Pancreas (tissue), 10 donors: Measurements from ENCODE around the gene CST5. TPM values are rescaled to one million over a fixed set of nuclear protein-coding genes. Genes with fewer than 3 reads are reported as not detected.
"Not testable (repeated sequence)": the region's sequence is repeated elsewhere in the genome, so short reads cannot be mapped to it uniquely, and the experiment has no call there.

Source experiments
- ATAC-seq, 4 donors: fragments of 200-7000 bp; cut with Tn5 transposase; one replicate each; pipeline versions ENCODE4 v1.8.0 to v1.9.1; 2020; ENCODE audit warnings: mild to moderate bottlenecking in 4 of 4, moderate library complexity in 4 of 4
- DNase-seq, 6 donors: peaks; one replicate each; pipeline ENCODE4 v3.0.0-alpha.2; 2020
- FAIRE-seq: peaks from 2 replicates; lab custom pipeline; 2012; peaks lifted over from hg19 to GRCh38; lab: Jason Lieb, UNC
- H3K27ac ChIP-seq, 4 donors: fragments of 200-600 bp; sonication (generic); 1 replicate in 3 of 4; 2 replicates in 1 of 4; pipeline versions ENCODE4 v1.5.0 to v1.8.0; 2020
- H3K27me3 ChIP-seq, 4 donors: fragments of 200-600 bp; one replicate each; pipeline ENCODE4 v1.8.0; 2021
- H3K36me3 ChIP-seq, 3 donors: fragments of 200-600 bp; sonication (generic) in 1 of 3; one replicate each; pipeline versions ENCODE4 v1.5.0 to v1.8.0; 2020 to 2021
- H3K4me1 ChIP-seq, 3 donors: fragments of 200-600 bp; one replicate each; pipeline ENCODE4 v1.8.0; 2021
- H3K4me3 ChIP-seq, 4 donors: fragments of 200-600 bp; sonication (generic) in 2 of 4; one replicate each; pipeline versions ENCODE4 v1.5.0 to v1.8.0; 2020 to 2021
- H3K9me3 ChIP-seq, 4 donors: fragments of 200-600 bp; one replicate each; pipeline ENCODE4 v1.8.0; 2021
- WGBS, 2 donors: extraction: QIAGEN DNeasy Blood & Tissue Kit; methylation state at CpG; one replicate each; pipeline ENCODE4 v1.1.7; 2013; 5-methylcytosine and 5-hydroxymethylcytosine counted together
- intact Hi-C, 3 donors: fragments of 100-400 bp; cut with DNase I; formaldehyde crosslinking; loops; one replicate each; pipeline versions ENCODE4 v1.11.1 to v1.14.2; 2022
- polyA plus RNA-seq, 2 donors: library from polyadenylated mRNA; stranded (reverse); fragments of 200-250 nt; gene quantifications; one replicate each; pipeline ENCODE4 v1.2.3, GENCODE V29; 2013
- total RNA-seq, 6 donors: library from RNA; stranded (reverse); fragmentation: NEBNext Ultra II Directional in 4 of 6; extraction: Animal tissue kit (Norgen Biotek cat#: 25700) in 4 of 6; gene quantifications; one replicate each; pipeline versions ENCODE4 v1.2.1 to v1.2.4, GENCODE V29; 2021 to 2023
- TF ChIP-seq, protein P1 (sequence below), 4 donors: fragments of 200-600 bp; sonication (generic) in 3 of 4; IDR thresholded peaks; one replicate each; pipeline versions ENCODE4 v1.5.0 to v1.8.0; 2021; ENCODE audit warnings: antibody characterized with exemption in 4 of 4
- donor health status: healthy with polysubstance abuse.
- donor health status: DM: no; HTN: no; CAD: no; lungs with moderate emphysema.
- donor health status: DM: no; HTN: no; CAD: no.
- donor health status: control.
- donor health status: control.
- donor health status: Bipolar disorder and iron deficiency.
- donor health status: DM: yes; HTN: yes; CAD: no.
- donor health status: DM: no; HTN: no; CAD: no.
- donor health status: DM: no; HTN: no; CAD: no.
- donor health status: DM: yes; HTN: yes; CAD: no.

Gene CST5
- total and polyA plus RNA-seq, 8 donors, result 0.23 to 0.63 (median 0.46) TPM; not detected in 3

DNA sequence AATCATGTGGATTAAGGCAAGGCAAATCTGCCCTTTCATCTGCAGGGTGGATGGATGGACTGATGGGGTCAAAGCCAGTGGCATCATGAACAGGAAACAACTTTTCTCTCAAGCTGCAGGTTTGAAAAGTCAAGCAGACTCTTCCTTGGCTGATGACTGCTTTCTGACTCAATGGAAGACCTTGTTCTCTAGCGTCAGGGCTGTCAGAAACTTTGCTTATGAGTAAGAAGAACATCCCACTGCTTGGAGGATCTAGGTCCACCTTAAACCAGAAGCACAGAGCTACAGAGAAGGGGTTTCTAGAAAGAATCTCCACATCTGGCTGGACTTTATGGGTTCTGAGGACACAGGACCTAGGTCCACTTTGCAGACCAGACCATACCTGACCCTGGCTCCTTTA, 36.3 kb upstream of the CST5 start:
- Histone ChIP-seq H3K27ac (no peak overlapping the region), H3K4me3 (no peak overlapping the region), H3K36me3 (no peaks in the 10 kb centered on the region), H3K4me1 (no peaks in the 10 kb centered on the region), H3K9me3 (no peaks in the 10 kb centered on the region), H3K27me3 (no peaks in the 10 kb centered on the region)
- intact Hi-C loops, result no loop called here
- DNase-seq (no peak), FAIRE-seq (no peak), ATAC-seq (no peak)
- WGBS, 2 donors, result 54 to 61% methylated on average over 1 of the region's 1 CpG
- TF ChIP-seq, protein P1, sequence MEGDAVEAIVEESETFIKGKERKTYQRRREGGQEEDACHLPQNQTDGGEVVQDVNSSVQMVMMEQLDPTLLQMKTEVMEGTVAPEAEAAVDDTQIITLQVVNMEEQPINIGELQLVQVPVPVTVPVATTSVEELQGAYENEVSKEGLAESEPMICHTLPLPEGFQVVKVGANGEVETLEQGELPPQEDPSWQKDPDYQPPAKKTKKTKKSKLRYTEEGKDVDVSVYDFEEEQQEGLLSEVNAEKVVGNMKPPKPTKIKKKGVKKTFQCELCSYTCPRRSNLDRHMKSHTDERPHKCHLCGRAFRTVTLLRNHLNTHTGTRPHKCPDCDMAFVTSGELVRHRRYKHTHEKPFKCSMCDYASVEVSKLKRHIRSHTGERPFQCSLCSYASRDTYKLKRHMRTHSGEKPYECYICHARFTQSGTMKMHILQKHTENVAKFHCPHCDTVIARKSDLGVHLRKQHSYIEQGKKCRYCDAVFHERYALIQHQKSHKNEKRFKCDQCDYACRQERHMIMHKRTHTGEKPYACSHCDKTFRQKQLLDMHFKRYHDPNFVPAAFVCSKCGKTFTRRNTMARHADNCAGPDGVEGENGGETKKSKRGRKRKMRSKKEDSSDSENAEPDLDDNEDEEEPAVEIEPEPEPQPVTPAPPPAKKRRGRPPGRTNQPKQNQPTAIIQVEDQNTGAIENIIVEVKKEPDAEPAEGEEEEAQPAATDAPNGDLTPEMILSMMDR (IDR thresholded peaks at IDR 0.05), result no peak

DNA sequence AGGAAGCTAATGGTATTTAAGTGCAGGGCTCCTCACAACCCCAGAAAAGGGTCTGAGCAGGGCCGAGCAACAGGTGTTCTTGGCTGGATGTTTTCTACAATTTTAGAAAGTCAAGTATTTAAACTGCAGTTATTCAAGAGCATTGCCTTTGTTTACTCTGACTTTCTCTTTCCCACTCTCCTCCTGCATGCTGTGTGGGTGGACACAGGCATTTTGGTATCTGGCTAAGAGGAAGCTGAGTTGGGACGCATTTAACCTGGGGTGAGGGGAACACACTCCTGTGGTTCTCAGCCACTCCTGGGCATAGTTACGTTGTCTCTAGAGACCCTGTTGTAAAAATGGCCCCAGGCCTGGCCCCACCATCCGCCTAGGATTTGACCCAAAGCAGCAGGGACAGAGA, 34.9 kb upstream of the CST5 start:
- FAIRE-seq, intact Hi-C loops, H3K4me1 ChIP-seq, ATAC-seq, H3K36me3 ChIP-seq, H3K9me3 ChIP-seq, H3K27me3 ChIP-seq, H3K27ac ChIP-seq, H3K4me3 ChIP-seq, DNase-seq: not testable (repeated sequence)
- 54 to 63% methylated on average over 4 of the region's 4 CpGs for whole genome bisulfite sequencing, 2 donors

DNA sequence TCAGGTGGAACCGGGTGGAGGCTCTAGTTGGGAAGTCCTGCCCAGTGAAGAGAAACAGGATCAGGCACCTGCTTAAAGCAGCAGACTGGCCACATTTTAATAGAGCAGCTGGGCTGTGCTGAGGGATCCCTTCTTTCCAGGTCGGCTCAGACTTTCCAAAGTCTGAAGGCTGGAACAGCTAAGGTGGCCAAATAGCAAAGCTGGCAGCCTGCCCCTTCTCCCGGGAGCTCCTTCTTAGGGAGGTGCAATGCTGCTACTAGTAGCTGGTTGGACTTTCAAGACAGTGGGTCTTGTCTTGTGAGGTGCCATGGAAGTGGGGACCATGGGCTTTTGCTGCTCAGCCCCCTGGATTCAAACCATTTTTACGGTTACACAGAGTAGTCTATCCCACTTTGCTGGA, 30.7 kb upstream of the CST5 start:
- intact Hi-C loops, result no loop called here
- no peaks in the 10 kb centered on the region for H3K27me3 ChIP-seq
- no peaks in the 10 kb centered on the region for H3K4me1 ChIP-seq
- H3K36me3 ChIP-seq, result no peaks in the 10 kb centered on the region
- ATAC-seq (no peak), FAIRE-seq (no peak), DNase-seq (no peak)
- 55 to 63% methylated on average over 4 of the region's 4 CpGs for WGBS, 2 donors
- H3K27ac ChIP-seq, result no peak overlapping the region
- TF ChIP-seq, protein P1 (IDR thresholded peaks at IDR 0.05), result no peak
- no peak overlapping the region for H3K4me3 ChIP-seq
- H3K9me3 ChIP-seq, result no peaks in the 10 kb centered on the region

DNA sequence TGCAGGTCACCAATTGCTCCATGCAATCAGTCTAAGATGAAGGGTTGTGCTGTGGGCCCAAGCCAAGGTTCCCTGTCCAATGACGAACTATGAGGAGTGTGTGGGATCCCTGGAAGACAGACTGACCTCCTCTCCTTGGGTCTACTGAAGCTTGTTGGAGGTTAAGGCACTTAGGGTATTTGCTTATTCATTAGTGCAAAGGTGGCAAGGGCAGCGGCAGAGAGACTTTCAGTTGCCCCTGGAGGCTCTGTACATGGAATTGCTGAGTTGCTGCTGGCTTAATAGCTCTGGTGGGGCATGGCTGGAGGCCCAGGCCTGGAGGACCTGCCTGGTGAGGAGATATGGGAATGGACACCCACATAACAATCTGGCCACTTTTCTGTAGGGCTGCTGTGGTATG, 29.8 kb upstream of the CST5 start:
- intact Hi-C loops, result no loop called here
- FAIRE-seq (no peak), DNase-seq (no peak), ATAC-seq (no peak)
- no peak overlapping the region for H3K27ac ChIP-seq
- no peaks in the 10 kb centered on the region for H3K27me3 ChIP-seq
- no peaks in the 10 kb centered on the region for H3K4me1 ChIP-seq
- TF ChIP-seq, protein P1 (IDR thresholded peaks at IDR 0.05), result no peak
- H3K9me3 ChIP-seq, result no peaks in the 10 kb centered on the region
- H3K4me3 ChIP-seq, result no peak overlapping the region
- H3K36me3 ChIP-seq, result no peaks in the 10 kb centered on the region
- 75 to 81% methylated on average over 2 of the region's 2 CpGs for WGBS, 2 donors

DNA sequence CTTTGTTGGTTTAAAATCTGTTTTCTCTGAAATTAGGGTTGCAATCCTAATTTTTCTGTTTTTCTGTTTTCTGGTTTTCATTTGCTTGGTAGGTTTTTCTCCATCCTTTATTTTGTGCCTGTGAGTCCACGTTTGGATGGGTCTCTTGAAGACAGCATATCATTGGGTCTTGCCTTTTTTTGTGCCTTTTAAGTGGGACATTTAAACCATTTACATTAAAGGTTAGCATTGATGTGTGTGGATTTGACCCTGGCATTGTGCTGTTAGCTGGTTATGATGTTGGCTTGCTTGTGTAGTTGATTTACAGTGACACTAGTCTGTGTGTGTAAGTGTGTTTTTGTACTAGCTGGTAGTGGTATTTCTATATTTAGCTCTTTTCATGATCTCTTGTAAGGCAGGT, 28.0 kb upstream of the CST5 start:
- 10 to 11% methylated on average over 1 of the region's 1 CpG for WGBS, 2 donors
- no peak for DNase-seq
- TF ChIP-seq, protein P1 (IDR thresholded peaks at IDR 0.05), result no peak

DNA sequence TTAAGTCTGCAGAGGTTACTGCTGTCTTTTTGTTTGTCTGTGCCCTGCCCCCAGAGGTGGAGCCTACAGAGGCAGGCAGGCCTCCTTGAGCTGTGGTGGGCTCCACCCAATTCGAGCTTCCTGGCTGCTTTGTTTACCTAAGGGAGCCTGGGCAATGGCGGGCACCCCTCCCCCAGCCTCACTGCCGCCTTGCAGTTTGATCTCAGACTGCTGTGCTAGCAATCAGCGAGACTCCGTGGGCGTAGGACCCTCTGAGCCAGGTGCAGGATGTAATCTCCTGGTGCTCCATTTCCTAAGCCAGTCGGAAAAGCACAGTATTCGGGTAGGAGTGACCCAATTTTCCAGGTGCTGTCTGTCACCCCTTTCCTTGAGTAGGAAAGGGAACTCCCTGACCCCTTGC, 22.8 kb upstream of the CST5 start:
- H3K4me3 ChIP-seq, H3K27me3 ChIP-seq, intact Hi-C loops, DNase-seq, FAIRE-seq, H3K9me3 ChIP-seq, ATAC-seq, H3K4me1 ChIP-seq, H3K36me3 ChIP-seq, H3K27ac ChIP-seq: not testable (repeated sequence)
- WGBS, 2 donors, result 18 to 32% methylated on average over 6 to 8 of the region's 8 CpGs

More for the DNA sequence above, 28.0 kb upstream of the CST5 start:
- no peaks in the 10 kb centered on the region for H3K36me3 ChIP-seq
- intact Hi-C loops, result no loop called here
- ATAC-seq (no peak), FAIRE-seq (no peak)
- no peak overlapping the region for H3K27ac ChIP-seq
- H3K4me3 ChIP-seq, result no peak overlapping the region
- H3K4me1 ChIP-seq, result no peaks in the 10 kb centered on the region
- H3K9me3 ChIP-seq, result no peaks in the 10 kb centered on the region
- no peaks in the 10 kb centered on the region for H3K27me3 ChIP-seq

DNA sequence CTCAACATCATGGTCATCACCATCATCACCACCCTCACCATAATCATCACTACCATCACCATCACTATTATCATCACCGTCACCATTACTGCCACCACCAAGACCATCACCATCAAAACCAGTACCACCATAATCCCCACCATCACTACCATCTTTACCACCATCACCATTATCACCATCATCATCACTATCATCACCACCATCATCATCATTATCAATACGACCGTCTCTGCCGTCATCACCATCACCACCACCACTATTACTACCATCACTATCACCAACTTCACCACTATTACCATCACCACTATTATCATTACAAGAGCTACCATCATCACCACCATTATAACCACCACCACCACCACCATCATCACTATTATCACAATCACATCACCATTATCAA, 11.3 kb upstream of the CST5 start:
- H3K27me3 ChIP-seq, H3K4me3 ChIP-seq, H3K4me1 ChIP-seq, H3K27ac ChIP-seq, H3K36me3 ChIP-seq, FAIRE-seq, DNase-seq, H3K9me3 ChIP-seq, ATAC-seq, intact Hi-C loops: not testable (repeated sequence)
- 58 to 81% methylated on average over 4 of the region's 4 CpGs for WGBS, 2 donors
